ENCODE measurements around the gene COL2A1.

DNA sequence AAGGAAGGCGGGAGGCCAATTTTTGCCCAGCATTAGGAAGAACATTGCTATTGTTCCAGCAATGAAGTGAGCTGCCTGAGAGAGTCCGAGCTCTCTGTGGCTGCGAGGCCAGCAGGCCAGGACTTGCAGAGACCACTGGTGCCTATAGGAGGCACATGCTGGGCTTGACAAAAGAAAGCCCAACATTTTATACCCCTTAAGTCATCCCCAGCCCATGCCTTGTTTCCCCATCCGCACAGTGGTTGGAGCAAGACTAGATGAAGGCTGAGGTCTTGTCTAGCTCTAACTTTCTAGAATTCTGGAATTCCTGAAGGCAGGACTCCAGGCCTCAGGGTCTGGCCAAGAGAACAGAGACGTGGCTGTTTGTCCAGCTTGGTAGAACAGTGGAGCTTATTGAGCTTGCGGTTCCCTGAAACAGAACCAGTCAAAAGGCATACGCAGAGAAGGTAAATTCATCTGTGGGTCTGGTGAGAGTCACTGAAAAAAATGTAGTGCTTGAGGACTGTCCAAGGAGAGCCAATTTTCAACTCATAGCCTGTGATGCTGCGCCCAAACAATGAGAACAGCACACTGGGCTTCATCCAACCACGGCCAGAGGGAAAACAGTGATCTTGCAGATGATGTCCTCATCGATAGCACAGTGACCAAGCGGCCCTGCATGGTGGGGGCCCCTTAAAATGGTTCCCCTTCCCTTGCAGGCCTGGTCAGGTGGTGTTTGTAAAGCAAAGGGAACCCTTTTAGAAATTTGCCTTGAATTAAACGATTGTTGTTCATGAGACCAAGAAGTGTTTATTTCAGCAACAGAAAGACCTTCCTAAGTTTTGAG lies 27.1 kb upstream of the COL2A1 start:
- TF ChIP-seq, protein P1, sequence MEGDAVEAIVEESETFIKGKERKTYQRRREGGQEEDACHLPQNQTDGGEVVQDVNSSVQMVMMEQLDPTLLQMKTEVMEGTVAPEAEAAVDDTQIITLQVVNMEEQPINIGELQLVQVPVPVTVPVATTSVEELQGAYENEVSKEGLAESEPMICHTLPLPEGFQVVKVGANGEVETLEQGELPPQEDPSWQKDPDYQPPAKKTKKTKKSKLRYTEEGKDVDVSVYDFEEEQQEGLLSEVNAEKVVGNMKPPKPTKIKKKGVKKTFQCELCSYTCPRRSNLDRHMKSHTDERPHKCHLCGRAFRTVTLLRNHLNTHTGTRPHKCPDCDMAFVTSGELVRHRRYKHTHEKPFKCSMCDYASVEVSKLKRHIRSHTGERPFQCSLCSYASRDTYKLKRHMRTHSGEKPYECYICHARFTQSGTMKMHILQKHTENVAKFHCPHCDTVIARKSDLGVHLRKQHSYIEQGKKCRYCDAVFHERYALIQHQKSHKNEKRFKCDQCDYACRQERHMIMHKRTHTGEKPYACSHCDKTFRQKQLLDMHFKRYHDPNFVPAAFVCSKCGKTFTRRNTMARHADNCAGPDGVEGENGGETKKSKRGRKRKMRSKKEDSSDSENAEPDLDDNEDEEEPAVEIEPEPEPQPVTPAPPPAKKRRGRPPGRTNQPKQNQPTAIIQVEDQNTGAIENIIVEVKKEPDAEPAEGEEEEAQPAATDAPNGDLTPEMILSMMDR (IDR thresholded peaks at IDR 0.05; ENCODE audit: low read length), result no peak
- TF ChIP-seq EZH2 (IDR thresholded peaks at IDR 0.05; ENCODE audit: borderline replicate concordance, low read length), result no peak
